HG03175 (cell line): Measurements from ENCODE around the gene CMC1.
A peak's percentile ranks its signal among the peaks of the same experiment; 100 is the strongest.
"Not testable (repeated sequence)": the region's sequence is repeated elsewhere in the genome, so short reads cannot be mapped to it uniquely, and the experiment has no call there.

ENCODE experiments used
- ATAC-seq: cut with Tn5 transposase; IDR thresholded peaks from one replicate; pipeline ENCODE4 v1.9.1; 2021; ENCODE audit warnings: mild to moderate bottlenecking, moderate library complexity; ENCODE audit not compliant: unreplicated experiment

The CMC1 gene, protein sequence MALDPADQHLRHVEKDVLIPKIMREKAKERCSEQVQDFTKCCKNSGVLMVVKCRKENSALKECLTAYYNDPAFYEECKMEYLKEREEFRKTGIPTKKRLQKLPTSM

DNA sequence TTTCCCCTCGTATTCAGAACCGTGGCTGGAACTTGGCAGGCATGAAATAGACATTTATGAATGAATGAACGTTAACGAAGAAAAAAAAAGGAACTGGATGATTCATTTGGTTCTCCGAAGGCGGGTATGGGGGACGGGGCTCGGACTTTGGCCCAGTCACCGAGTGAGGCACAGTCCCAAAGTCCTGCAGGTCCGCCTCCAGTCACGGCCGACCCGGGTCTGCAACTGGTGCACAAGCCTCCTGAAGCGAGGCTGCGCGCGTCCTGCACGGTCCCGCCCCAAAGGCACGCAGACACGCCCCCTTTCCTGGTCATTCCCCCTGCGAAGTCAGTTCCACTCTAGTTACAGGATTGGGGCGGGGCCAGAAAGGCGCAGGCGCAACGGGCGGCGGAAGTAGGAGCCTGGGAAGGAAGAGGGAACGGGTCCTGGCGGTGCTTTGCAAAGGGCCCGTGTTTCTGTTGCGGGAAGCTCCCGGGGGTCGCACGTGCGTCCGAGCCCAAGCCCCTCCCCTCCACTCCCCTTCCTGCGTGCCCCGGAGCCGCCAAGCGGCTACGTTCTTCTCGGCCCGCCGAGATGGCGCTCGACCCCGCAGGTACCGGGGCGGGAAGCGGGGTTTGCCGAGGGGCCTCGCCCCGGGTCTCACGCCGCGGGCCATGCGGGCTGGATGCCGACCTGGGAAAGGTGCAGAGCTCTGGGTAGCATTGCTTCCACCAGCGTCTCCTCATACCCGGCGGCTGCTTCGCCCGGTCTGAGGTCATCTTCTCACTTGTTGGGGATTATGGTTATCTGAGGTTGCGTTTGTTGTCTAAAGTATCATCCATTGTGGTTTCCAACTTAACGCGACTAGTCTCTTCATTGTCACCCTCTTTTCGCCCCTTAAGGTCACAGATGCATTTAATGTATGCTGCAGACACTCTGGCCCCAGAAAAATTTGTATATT, at the start of gene CMC1:
Gene CMC1, plus strand, starts transcription at position 399 of the 940 bp plus-strand sequence. Its CDS starts 175 bp downstream, at position 574.
- ATAC-seq, result peak; percentile 94

DNA sequence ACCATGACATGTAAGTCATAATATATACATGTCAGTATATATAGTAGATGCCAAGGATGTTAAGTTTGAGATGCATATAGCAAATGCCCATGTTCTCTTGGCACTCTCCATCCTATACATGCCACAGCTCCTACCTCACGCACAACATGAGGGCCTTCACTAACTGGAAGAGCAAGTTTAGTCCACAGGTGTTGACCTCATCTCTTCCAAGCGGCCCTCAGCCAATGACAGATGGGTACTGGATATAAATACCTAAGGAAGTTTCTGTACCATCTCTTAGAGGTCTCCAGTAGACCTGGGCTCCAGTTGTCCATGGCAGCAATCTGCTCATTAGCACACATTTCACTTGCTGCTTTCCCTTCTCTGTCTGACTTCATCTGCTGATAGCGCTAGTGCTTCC, 43.3 kb upstream of the CMC1 start:
- no peak for ATAC-seq

DNA sequence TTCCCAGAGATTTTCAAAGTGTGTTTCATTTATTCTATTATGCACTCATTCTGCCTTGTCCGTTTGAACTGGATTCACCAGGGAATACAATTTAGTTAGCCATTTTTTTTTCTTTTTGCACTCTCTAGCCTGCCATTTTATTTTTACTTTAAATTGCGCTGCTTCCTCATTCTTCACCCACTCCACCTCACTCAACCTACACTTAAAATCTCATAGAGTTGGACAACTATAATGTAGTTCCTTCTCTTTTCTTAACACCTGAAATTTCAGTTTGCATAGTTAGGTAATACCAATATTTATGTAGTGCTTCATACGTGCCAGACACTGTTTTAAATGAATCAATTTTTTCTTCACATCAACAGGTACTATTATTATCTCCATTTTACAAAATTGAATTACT, 42.4 kb upstream of the CMC1 start:
- ATAC-seq, result no peak

DNA sequence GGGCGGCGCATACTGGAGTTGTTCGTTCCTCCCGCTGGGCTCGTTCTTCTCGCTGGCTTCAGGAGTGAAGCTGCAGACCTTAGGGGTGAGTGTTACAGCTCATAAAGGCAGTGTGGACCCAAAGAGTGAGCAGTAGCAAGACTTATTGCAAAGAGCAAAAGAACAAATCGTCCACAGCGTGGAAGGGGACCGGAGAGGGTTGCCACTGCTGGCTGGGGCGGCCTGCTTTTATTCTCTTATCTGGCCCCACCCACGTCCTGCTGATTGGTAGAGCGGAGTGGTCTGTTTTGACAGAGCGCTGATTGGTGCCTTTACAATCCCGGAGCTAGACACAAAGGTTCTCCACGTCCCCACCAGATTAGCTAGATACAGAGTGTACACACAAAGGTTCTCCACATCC, 41.8 kb upstream of the CMC1 start:
- ATAC-seq, result not testable (repeated sequence)

DNA sequence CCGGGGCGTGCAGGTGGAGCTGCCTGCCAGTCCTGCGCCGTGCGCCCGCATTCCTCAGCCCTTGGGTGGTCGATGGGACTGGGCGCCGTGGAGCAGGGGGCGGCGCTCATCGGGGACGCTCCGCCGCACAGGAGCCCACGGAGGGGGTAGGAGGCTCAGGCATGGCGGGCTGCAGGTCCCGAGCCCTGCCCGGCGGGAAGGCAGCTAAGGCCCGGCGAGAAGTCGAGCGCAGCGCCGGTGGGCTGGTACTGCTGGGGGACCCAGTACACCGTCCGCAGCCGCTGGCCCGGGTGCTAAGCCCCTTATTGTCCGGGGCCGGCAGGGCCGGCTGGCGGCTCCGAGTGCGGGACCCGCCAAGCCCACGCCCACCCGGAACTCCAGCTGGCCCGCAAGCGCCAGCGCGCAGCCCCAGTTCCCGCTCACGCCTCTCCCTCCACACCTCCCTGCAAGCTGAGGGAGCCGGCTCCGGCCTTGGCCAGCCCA, 41.0 kb upstream of the CMC1 start:
- not testable (repeated sequence) for ATAC-seq

DNA sequence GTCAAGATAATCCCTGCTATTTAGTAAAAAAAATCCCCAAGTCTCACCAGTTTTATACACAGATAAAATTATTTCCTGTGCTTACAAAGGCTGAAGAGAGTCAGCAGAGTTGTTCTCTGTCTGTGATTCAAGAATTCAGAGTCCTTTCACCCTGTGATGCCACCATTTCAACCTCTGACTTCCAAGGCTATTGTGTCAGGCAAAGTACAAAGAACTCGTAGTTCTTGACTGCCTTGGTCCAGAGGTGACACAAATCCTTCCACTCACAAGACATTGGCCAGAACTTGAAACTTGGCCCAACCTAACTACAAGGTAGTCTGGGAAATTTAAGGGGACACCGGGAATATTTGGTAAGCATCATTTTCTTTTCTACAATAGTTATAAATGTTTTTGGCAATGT, 34.9 kb upstream of the CMC1 start:
- no peak for ATAC-seq

DNA sequence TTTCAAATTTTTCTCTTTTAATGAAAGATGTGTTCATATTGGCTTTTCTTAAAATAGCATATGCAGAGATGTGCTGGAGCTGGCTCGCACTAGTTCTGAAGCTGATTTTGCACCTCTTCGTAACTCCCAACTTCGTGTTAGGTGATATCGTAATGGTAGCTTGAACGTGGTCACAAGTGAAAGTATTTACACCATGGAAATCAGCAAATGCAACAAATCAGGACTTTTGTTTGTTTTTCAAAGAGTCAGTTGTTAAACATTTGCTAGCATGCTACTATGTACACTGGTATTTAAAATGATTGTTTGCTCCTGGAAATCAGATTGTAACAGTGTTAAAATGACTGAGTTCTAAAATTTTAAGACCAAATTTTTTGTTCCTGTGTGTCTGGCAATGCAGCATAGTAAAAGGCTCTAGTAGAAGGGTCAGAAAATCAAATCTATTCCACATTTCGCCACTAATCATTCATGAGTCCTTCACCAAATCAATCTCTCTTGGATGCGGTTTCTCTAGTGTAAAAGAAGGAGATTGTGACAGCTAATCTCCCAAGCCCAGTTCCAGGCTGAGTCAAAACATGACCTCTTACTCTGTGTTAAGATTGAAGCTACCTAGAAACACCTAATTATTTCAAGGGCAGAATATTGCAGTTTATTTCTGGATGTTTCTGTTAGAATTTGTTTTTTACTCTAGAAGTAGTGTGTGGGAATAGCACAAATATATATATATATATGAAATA, 34.3 kb upstream of the CMC1 start:
- no peak for ATAC-seq

DNA sequence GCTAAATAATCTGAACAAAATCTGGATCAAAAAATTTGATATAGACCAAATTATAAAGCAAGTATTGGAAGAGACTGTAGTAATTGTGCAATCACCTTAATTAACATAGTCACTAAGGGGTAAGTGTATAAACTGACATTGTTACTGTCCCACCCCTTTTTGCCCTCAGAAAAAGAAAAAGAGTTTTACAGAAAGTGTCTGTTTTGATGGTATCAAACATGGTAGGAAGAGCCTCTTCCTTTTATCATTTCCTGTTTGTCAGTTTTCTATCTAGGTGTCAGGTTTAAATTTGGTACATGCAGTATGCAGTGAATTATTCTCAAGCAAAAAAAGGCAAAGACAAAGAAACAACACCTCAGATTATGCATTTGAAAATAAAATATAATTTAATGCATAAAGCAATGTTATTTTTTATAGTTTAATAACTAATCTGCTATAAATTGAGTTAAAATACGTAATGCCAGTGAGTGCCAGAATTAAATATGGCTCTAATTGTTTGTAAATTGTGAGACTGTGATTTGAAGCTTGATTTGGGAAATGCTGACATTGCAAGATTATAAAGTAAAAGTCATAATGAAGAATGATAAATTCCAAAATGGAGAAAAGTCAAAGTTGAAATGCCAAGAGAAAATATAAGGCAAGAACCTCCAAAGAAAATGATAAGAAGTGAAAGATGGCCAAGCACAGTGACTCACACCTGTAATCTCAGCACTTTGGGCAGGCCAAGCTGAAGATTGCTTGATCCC, 30.3 kb upstream of the CMC1 start:
- no peak for ATAC-seq

DNA sequence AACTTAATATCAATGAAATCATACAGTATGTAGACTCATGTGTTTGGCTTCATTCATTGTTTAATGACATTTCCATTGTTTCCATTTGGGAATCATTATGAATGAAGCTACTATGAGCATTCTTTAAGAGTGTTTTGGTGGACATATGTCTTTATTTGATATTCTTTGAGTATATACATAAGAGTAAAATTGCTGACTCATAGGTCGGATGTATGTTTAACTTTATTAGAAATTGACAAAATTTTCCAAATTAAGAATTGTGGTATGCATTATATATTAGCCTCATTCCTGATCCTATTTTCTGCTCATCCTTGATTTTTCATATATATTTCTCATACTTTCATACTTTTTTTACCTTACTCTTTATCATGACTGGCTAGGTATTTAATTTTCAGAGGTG, 28.7 kb upstream of the CMC1 start:
- no peak for ATAC-seq

DNA sequence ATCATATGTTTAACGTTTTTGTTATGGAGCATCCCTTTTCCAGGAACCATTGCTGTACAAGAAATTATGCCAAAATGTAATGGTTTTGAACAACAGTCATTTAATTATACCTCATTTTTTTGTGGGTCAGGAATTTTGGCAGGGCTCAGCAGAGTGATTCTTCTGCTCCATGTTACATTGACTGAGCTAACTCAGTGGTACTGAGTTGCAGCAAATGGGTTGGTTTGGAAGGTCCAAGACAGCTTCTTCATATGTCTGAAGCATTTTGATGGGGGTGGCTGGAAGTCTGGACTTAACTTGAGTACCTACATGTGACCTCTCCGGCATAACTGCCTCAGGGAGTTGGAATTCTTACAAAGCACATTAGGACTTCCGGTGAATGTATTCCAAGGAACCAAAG, 26.0 kb upstream of the CMC1 start:
- ATAC-seq, result no peak

DNA sequence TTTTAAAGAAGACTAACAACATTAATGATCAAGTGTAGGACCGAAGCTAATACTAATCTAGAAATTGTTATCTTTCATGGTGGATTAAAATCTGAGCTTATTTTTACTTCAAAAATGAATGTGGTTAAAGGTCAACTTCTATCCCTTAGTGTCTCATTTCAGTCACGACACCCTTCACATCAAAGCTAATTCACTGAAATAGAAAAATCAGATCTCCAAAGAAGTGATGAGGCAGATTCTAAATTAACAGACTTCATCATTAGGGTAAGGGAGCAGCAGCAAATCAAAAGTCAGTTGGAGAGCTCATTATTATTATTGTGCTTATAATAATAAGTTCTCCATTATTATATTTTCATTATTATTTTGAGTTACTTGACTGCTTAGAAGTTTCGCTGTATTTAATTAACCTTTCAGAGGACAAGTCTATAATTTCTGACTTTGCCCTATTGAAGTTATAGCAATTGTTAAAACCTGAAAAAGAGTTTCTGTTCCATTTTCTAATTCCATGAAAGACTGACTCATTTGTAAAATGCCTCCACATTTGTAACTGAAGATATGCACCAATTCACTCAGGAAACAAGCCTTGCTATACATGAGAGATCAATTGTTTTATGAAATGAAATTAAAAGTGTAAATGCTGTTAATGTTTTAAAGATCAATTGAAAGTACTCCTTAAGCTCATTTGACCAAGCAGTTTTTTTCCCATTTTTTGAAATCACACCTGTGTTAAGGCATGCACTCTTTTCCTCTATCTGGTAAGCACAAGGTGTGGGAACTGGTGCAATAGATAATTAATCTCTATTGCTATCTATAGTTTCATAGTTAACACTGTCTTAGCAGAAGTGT, 23.1 kb upstream of the CMC1 start:
- ATAC-seq, result peak; percentile 96

DNA sequence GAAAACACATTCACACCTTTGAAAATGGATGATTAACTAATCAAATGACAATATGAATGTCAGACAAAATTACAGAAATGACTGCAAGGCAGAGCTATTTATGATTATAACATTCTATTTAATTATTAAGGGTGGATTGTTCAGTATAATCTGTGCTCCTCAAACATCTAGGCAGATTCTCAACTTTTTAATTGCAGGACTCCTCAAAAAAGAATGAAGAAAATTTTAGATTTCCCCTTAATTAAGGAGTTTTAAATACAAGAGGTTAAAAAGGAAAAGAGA, 22.6 kb upstream of the CMC1 start:
- no peak for ATAC-seq

DNA sequence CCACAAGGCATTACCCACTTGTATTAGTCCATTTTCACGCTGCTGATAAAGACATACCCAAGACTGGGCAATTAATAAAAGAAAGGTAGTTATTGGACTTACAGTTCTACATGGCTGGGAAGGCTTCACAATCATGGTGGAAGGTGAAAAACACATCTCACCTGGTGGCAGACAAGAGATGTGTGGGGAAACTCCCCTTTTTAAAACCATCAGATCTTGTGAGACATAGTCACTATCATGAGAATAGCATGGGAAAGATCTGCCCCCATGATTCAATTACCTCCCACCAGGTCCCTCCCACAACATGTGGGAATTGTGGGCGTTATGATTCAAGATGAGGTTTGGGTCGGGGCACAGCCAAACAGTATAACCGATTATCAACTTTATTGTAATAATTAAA, 17.0 kb upstream of the CMC1 start:
- no peak for ATAC-seq

DNA sequence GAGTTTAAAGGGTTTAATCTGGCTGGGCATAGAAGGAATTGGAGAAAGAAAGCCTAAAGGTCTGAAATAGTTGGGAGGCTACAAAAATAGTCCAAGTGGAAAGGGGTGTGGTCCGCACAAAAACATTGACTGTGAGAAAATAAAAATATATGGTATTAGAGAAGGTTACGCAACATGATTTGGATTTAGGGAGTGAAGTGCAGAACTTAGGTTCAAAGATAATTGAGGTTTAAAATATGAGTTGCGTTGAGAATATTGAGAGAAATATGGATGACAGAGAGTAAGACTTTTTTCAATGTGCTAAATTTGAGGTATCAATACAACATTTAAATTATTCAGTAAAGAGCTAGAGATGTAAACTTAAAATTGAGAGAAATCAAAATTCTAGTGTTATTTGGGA, 15.4 kb upstream of the CMC1 start:
- no peak for ATAC-seq

DNA sequence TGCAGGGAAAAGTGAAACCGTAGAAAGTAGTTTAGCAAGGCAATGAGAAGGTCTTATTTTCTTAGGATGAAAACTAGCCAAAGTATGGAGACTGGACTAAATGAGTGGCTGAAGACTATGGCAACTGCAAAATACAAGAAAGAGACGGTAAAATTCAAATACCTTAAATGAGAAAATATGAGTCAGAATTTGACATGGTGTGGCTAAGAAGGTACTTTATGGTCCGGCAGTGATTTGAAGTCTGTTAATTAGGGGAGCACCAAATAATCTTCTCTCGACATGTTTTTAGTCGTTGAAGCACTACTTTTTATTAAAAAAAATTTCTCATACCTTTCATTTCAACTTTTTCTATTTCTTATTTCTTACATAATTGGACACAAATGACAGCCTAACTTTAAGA, 12.8 kb upstream of the CMC1 start:
- ATAC-seq, result no peak

DNA sequence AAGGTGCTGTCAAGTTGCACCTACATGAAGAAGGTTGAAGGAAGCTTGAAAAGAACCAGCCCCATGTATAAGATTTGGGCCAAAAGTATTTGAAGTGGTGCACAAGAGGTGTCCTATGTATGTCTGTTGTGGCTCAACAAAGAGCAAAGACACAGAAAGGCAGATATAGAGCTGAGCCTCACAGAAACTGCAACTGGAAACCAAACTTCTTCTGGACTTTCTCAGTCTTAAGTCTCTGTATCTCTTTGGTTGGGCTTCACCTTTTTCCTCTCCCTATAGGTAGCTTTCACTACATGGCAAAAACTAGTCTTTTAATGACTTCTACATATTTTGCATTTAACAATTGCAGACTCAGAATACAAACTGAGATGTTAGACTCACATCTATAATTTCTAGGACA, 8.8 kb upstream of the CMC1 start:
- peak; percentile 38 for ATAC-seq

DNA sequence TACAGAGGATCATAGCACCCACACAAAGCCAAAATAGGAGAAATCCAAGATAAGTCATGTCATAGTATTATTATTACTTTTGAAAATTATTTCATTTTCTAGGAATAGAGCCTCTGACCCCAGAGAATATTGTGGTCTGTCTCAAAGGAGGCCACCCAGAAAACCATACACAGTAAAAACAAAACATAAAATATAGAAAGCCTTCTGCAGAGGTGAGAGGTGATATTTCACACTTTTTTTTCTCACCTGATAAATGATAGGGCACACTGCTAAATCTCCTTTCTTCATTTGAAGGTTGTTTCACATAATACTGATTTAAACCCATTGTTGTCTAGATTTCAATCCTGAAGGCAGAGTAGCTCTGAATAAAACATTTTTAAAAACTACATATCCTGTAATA, 7.0 kb upstream of the CMC1 start:
- ATAC-seq, result no peak

DNA sequence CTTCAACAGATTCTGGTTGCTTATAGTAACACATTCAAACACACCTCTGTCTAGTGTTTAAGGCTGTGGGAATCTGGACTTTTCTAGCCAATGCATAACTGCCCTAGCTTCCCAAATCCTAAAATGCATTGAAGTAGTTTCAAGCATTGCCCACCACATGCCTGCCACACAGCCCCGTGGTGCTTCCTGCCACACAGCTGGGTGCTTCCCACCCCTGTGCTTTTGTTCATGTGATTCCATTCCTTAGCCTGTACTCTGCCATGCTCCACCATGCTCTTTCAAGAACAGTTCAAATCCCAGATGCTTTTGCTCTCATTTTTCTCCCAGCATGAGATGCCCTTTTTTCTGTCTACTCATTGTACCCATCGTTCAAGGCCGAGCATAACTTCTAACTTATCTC, 2.3 kb upstream of the CMC1 start:
- ATAC-seq, result no peak

DNA sequence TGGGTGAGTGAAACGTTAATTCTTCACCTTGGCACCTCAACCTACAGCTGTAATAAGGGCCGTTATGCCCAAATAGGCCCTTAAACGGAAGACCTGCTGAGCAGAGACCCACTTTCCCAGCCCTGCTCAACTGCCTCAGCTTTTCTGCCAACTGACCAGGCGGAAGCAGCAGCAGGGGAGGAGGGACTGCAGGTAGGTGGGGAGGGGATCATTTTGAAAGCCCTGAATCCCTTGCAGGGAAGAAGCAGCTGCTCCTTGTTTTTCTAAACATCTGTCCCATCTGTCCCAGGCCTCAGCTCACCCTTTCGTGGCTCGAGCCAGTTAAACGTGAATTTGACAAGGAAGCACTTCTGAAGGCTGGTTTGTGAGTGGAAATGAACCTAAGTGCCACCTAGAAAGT, 978 bp upstream of the CMC1 start:
- no peak for ATAC-seq

DNA sequence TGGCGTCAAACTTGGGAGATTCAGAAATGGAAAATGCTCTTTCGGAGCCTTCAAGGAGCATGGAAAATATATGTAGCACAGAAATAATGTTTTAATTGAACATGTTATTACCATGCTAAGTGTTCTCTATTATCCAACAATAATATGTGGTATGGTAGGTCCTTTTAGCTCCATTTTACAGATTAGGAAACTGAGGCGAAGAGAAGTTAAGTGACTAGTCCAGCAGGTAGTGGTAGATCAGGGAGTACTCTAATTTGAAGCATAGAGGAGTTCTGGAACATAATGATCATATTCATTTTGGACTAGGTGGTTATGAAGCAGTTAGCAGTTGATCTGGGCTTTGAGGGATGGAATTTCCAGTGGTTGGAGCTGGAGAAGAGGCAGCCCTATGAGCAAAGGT, 1.1 kb downstream of the CMC1 start:
- ATAC-seq, result no peak
